Tibial nerve (tissue), 3 donors: ENCODE results near the gene ZNF593.

Experiments used
- EP300 ChIP-seq, 2 donors: sonication (generic); formaldehyde crosslinking; IDR thresholded peaks; one replicate each; pipeline ENCODE4 v1.6.1; 2017; ENCODE audit warnings: antibody characterized with exemption in 2 of 2, mild to moderate bottlenecking in 1 of 2
- POLR2A ChIP-seq, 2 donors: fragments of 450-650 bp; IDR thresholded peaks; one replicate each; pipeline ENCODE4 v1.6.1; 2017; ENCODE audit warnings: antibody characterized with exemption in 2 of 2, mild to moderate bottlenecking in 2 of 2, moderate library complexity in 2 of 2

DNA sequence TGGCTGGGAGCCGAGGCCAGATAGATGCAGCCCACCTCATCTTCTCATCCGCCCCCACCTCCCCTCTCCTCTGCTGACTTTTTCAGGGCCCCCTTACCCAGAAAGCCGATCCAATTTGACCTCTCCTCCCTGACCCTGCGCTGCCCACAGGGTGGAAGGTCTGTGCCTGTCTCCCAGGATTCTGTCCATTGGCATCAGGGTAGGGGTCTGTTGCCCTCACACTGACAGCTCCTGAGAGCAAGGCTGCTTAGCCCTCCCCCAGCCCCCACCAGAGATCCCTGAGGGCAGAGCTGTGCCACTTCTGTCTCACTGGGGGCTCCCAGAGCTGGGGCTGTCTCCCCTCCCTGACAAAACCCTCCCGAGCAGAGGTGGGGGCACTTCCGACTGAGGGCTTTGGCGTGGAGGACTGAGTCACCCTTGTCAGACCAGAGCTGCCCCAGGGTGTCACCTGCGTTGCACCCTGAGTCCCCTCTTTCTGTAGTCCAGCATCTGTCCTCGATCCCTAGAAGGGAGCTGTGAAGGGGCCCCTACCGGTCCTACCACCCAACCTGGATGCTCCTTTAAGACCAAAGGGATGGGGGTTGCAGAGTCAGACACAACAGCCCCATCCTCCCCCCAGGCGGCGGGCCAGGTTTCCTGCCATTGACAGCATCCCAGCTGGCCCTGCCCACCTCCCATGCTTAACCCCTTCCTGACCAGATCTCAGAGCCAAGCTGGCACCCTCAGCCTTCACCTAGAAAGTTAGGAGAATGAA lies 13.2 kb upstream of the ZNF593 start:
- no peak for TF ChIP-seq EP300 (IDR thresholded peaks at IDR 0.05)
- TF ChIP-seq POLR2A (IDR thresholded peaks at IDR 0.05), result no peak
